T-helper 1 cell treated with Interleukin-12 subunit alpha and Interleukin-12 subunit beta and Interleukin-4 antibody, amounts not matched to agents 30 μg/mL and 1 μg/mL, for 36 hours (primary cell): Measurements from ENCODE around the gene ARNT2.

Experiments used
- H3K27ac Mint-ChIP-seq: one replicate; pipeline ENCODE4 v1.8.0; 2021; ENCODE audit warnings: mild to moderate bottlenecking, mixed read lengths
- H3K27me3 Mint-ChIP-seq: one replicate; pipeline ENCODE4 v1.8.0; 2021; ENCODE audit warnings: low read depth, mixed read lengths
- H3K36me3 Mint-ChIP-seq: one replicate; pipeline ENCODE4 v1.8.0; 2021; ENCODE audit warnings: low read depth, mixed read lengths
- H3K4me1 Mint-ChIP-seq: one replicate; pipeline ENCODE4 v1.8.0; 2021; ENCODE audit warnings: low read depth, mixed read lengths
- H3K4me3 Mint-ChIP-seq: one replicate; pipeline ENCODE4 v1.8.0; 2021; ENCODE audit warnings: mild to moderate bottlenecking, moderate library complexity, mixed read lengths
- H3K9me3 Mint-ChIP-seq: one replicate; pipeline ENCODE4 v1.8.0; 2021; ENCODE audit warnings: mixed read lengths

The ARNT2 gene

GRCh38 chr15:80613762-80614365 is 209.7 kb downstream of the ARNT2 start:
- Mint-ChIP-seq H3K36me3 (no peaks in the 10 kb centered on the region), H3K27me3 (peaks cover 15% of the 10 kb centered on the region), H3K9me3 (no peaks in the 10 kb centered on the region), H3K4me1 (no peaks in the 10 kb centered on the region), H3K4me3 (no peak overlapping the region), H3K27ac (no peak overlapping the region)

- no peaks in the 10 kb centered on the region for H3K4me1 Mint-ChIP-seq
- H3K9me3 Mint-ChIP-seq, result no peaks in the 10 kb centered on the region
- no peak overlapping the region for H3K4me3 Mint-ChIP-seq
- H3K27me3 Mint-ChIP-seq, result peaks cover 20% of the 10 kb centered on the region
- H3K36me3 Mint-ChIP-seq, result no peaks in the 10 kb centered on the region
- H3K27ac Mint-ChIP-seq, result no peak overlapping the region
These were observed 210.7 kb downstream of the ARNT2 start for GRCh38 chr15:80614711-80615360.

GRCh38 chr15:80615361-80615736 is 211.2 kb downstream of the ARNT2 start:
- Mint-ChIP-seq H3K27me3 (peaks cover 20% of the 10 kb centered on the region), H3K9me3 (no peaks in the 10 kb centered on the region), H3K27ac (no peak overlapping the region), H3K36me3 (no peaks in the 10 kb centered on the region), H3K4me3 (no peak overlapping the region), H3K4me1 (no peaks in the 10 kb centered on the region)

GRCh38 chr15:80615783-80616391 is 211.7 kb downstream of the ARNT2 start:
- no peaks in the 10 kb centered on the region for H3K36me3 Mint-ChIP-seq

GRCh38 chr15:80618685-80619400 is 214.7 kb downstream of the ARNT2 start:
- no peaks in the 10 kb centered on the region for H3K36me3 Mint-ChIP-seq
- peaks cover 3% of the 10 kb centered on the region for H3K9me3 Mint-ChIP-seq
- H3K4me1 Mint-ChIP-seq, result no peaks in the 10 kb centered on the region
- H3K27ac Mint-ChIP-seq, result no peak overlapping the region
- no peak overlapping the region for H3K4me3 Mint-ChIP-seq
- H3K27me3 Mint-ChIP-seq, result peaks cover 20% of the 10 kb centered on the region

More at GRCh38 chr15:80615783-80616391, 211.7 kb downstream of the ARNT2 start:
- Mint-ChIP-seq H3K27me3 (peaks cover 20% of the 10 kb centered on the region), H3K9me3 (no peaks in the 10 kb centered on the region), H3K4me3 (no peak overlapping the region), H3K27ac (no peak overlapping the region), H3K4me1 (no peaks in the 10 kb centered on the region)

GRCh38 chr15:80619680-80620079 is 215.5 kb downstream of the ARNT2 start:
- H3K36me3 Mint-ChIP-seq, result no peaks in the 10 kb centered on the region
- no peaks in the 10 kb centered on the region for H3K4me1 Mint-ChIP-seq
- H3K9me3 Mint-ChIP-seq, result peaks cover 3% of the 10 kb centered on the region
- peaks cover 20% of the 10 kb centered on the region for H3K27me3 Mint-ChIP-seq
- no peak overlapping the region for H3K27ac Mint-ChIP-seq
- H3K4me3 Mint-ChIP-seq, result no peak overlapping the region

GRCh38 chr15:80620141-80620540 is 216.0 kb downstream of the ARNT2 start:
- H3K4me1 Mint-ChIP-seq, result no peaks in the 10 kb centered on the region
- no peak overlapping the region for H3K4me3 Mint-ChIP-seq
- H3K27me3 Mint-ChIP-seq, result peaks cover 20% of the 10 kb centered on the region
- H3K9me3 Mint-ChIP-seq, result peaks cover 3% of the 10 kb centered on the region
- no peak overlapping the region for H3K27ac Mint-ChIP-seq
- no peaks in the 10 kb centered on the region for H3K36me3 Mint-ChIP-seq

GRCh38 chr15:80620931-80621330 is 216.7 kb downstream of the ARNT2 start:
- H3K27ac Mint-ChIP-seq, result no peak overlapping the region
- H3K27me3 Mint-ChIP-seq, result peaks cover 20% of the 10 kb centered on the region
- no peak overlapping the region for H3K4me3 Mint-ChIP-seq
- no peaks in the 10 kb centered on the region for H3K36me3 Mint-ChIP-seq
- H3K9me3 Mint-ChIP-seq, result peaks cover 3% of the 10 kb centered on the region
- H3K4me1 Mint-ChIP-seq, result no peaks in the 10 kb centered on the region

- H3K36me3 Mint-ChIP-seq, result no peaks in the 10 kb centered on the region
- H3K27me3 Mint-ChIP-seq, result no peaks in the 10 kb centered on the region
- no peak overlapping the region for H3K4me3 Mint-ChIP-seq
- no peak overlapping the region for H3K27ac Mint-ChIP-seq
- H3K4me1 Mint-ChIP-seq, result no peaks in the 10 kb centered on the region
- H3K9me3 Mint-ChIP-seq, result peaks cover 3% of the 10 kb centered on the region
These were observed 222.5 kb downstream of the ARNT2 start for GRCh38 chr15:80626643-80627120.

GRCh38 chr15:80629355-80629754 is 225.2 kb downstream of the ARNT2 start:
- Mint-ChIP-seq H3K4me3 (no peak overlapping the region), H3K9me3 (no peaks in the 10 kb centered on the region), H3K27ac (no peak overlapping the region), H3K36me3 (no peaks in the 10 kb centered on the region), H3K27me3 (no peaks in the 10 kb centered on the region), H3K4me1 (no peaks in the 10 kb centered on the region)

- no peak overlapping the region for H3K27ac Mint-ChIP-seq
- H3K9me3 Mint-ChIP-seq, result no peaks in the 10 kb centered on the region
- H3K36me3 Mint-ChIP-seq, result no peaks in the 10 kb centered on the region
- no peak overlapping the region for H3K4me3 Mint-ChIP-seq
- H3K4me1 Mint-ChIP-seq, result no peaks in the 10 kb centered on the region
- peaks cover 3% of the 10 kb centered on the region for H3K27me3 Mint-ChIP-seq
These were observed 226.8 kb downstream of the ARNT2 start for GRCh38 chr15:80630981-80631380.

- H3K9me3 Mint-ChIP-seq, result no peaks in the 10 kb centered on the region
- no peaks in the 10 kb centered on the region for H3K36me3 Mint-ChIP-seq
- H3K4me3 Mint-ChIP-seq, result no peak overlapping the region
- H3K4me1 Mint-ChIP-seq, result no peaks in the 10 kb centered on the region
- H3K27me3 Mint-ChIP-seq, result peaks cover 3% of the 10 kb centered on the region
- no peak overlapping the region for H3K27ac Mint-ChIP-seq
These were observed 229.0 kb downstream of the ARNT2 start for GRCh38 chr15:80633221-80633620.

GRCh38 chr15:80635953-80636352 is 231.8 kb downstream of the ARNT2 start:
- Mint-ChIP-seq H3K4me3 (no peak overlapping the region), H3K27ac (no peak overlapping the region), H3K9me3 (no peaks in the 10 kb centered on the region), H3K27me3 (peaks cover 3% of the 10 kb centered on the region), H3K4me1 (no peaks in the 10 kb centered on the region), H3K36me3 (no peaks in the 10 kb centered on the region)

- Mint-ChIP-seq H3K27ac (no peak overlapping the region), H3K4me3 (no peak overlapping the region), H3K36me3 (no peaks in the 10 kb centered on the region), H3K9me3 (no peaks in the 10 kb centered on the region), H3K4me1 (no peaks in the 10 kb centered on the region), H3K27me3 (peaks cover 3% of the 10 kb centered on the region)
These were observed 232.5 kb downstream of the ARNT2 start for GRCh38 chr15:80636675-80637074.

- peaks cover 3% of the 10 kb centered on the region for H3K27me3 Mint-ChIP-seq
- no peaks in the 10 kb centered on the region for H3K36me3 Mint-ChIP-seq
- H3K27ac Mint-ChIP-seq, result no peak overlapping the region
- no peak overlapping the region for H3K4me3 Mint-ChIP-seq
- H3K4me1 Mint-ChIP-seq, result no peaks in the 10 kb centered on the region
- no peaks in the 10 kb centered on the region for H3K9me3 Mint-ChIP-seq
These were observed 233.6 kb downstream of the ARNT2 start for GRCh38 chr15:80637747-80638146.
